ENCODE measurements around the gene NFU1. TPM values are rescaled to one million over a fixed set of nuclear protein-coding genes. Genes with fewer than 3 reads are reported as not detected.

Gene NFU1
- total and polyA plus RNA-seq, 2 of the 8 experiments (the other 6 are each of a cell fraction or from before 2014, with no cell fraction given), result 18.4 to 45.5 TPM

- TF ChIP-seq CHD7 (IDR thresholded peaks at IDR 0.05; ENCODE audit: insufficient replicate concordance, low read length) (no peak), MAFK (IDR thresholded peaks at IDR 0.05; ENCODE audit: low read depth, low read length) (no peak), SAP30 (IDR thresholded peaks at IDR 0.05; ENCODE audit: insufficient read depth, insufficient replicate concordance, low read length) (no peak), CREB1 (IDR thresholded peaks at IDR 0.05) (no peak), RFX5 (IDR thresholded peaks at IDR 0.05; ENCODE audit: borderline replicate concordance, low read depth, low read length) (no peak), NANOG (IDR thresholded peaks at IDR 0.05; ENCODE audit: insufficient read depth, low read depth, low read length, poor library complexity, severe bottlenecking) (no peak)
Measured at GRCh38 chr2:69375494-69376353, 61.5 kb downstream of the NFU1 start (continued).
